DOHH2 (cell line): Measurements from ENCODE around the gene XRCC1.

Experiments used
- EZH2phosphoT487 ChIP-seq: fragments of 200-600 bp; sonication (generic); IDR thresholded peaks from 2 replicates; pipeline ENCODE4 v1.6.1; 2017; ENCODE audit warnings: borderline replicate concordance, mild to moderate bottlenecking, antibody characterized with exemption, low read length, moderate library complexity, mixed read lengths
- TF ChIP-seq, protein P1 (sequence below): fragments of 200-600 bp; sonication (generic); IDR thresholded peaks from one replicate; pipeline ENCODE4 v1.5.1; 2014; ENCODE audit warnings: antibody characterized with exemption, mild to moderate bottlenecking, low read depth, low read length; ENCODE audit not compliant: poor library complexity, severe bottlenecking

DNA sequence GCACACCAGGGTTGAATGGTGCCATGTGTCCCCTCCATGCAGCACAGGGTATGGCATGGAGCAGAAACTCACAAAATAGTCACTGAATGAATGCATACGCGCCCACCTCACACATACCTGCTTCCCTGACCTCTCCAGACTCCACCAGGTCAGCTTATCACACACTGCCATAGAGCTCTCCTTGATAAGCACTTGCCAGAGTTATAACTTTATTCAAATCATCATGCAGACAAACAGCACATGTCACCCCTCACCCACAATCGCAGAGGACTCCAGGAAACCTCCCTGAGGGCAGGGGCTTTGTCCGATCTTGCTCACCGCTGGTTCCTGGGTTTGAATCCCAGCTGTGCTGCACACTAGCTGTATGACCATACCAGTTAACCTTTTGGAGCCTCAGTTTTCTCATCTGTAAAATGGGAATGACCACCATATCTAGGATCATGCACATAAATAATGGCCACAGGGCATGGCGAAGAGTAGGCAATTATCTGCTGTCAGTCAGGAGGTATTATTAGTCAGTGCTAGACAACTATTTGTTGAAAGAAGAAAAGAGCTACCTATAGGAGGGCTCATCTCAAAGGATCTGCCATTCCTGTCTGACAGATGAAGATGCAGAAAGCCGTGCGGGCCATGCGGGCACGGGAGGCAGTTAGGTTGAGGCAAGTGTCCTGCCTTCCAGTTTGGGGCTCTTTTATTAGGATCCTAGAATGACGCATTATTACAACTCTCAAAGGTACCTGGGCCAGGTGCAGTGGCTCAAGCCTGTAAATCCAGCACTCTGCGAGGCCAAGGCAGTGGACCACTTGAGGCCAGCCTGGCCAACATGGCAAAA, 14.0 kb downstream of the XRCC1 start:
- TF ChIP-seq, protein P1, sequence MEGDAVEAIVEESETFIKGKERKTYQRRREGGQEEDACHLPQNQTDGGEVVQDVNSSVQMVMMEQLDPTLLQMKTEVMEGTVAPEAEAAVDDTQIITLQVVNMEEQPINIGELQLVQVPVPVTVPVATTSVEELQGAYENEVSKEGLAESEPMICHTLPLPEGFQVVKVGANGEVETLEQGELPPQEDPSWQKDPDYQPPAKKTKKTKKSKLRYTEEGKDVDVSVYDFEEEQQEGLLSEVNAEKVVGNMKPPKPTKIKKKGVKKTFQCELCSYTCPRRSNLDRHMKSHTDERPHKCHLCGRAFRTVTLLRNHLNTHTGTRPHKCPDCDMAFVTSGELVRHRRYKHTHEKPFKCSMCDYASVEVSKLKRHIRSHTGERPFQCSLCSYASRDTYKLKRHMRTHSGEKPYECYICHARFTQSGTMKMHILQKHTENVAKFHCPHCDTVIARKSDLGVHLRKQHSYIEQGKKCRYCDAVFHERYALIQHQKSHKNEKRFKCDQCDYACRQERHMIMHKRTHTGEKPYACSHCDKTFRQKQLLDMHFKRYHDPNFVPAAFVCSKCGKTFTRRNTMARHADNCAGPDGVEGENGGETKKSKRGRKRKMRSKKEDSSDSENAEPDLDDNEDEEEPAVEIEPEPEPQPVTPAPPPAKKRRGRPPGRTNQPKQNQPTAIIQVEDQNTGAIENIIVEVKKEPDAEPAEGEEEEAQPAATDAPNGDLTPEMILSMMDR: no peak
- TF ChIP-seq EZH2phosphoT487: no peak
